Breast epithelium (tissue), 4 donors: ENCODE data around the gene CPN2. TPM values are rescaled to one million over a fixed set of nuclear protein-coding genes. Genes with fewer than 3 reads are reported as not detected.

Source experiments
- DNase-seq, 2 donors: peaks; one replicate each; pipeline ENCODE4 v3.0.0-alpha.2; 2019; ENCODE audit warnings: low spot score in 2 of 2
- H3K27ac ChIP-seq, 2 donors: fragments of 200-600 bp; sonication (generic) in 1 of 2; one replicate each; pipeline ENCODE4 v1.5.1; 2016 to 2019; ENCODE audit warnings: mild to moderate bottlenecking in 1 of 2
- H3K27me3 ChIP-seq, 2 donors: fragments of 200-600 bp; sonication (generic) in 1 of 2; one replicate each; pipeline versions ENCODE4 v1.5.1 to v1.6.0; 2017 to 2019; ENCODE audit warnings: control low read depth in 1 of 2, mild to moderate bottlenecking in 1 of 2
- H3K36me3 ChIP-seq: fragments of 200-600 bp; one replicate; pipeline ENCODE4 v1.5.1; 2019
- H3K4me1 ChIP-seq, 2 donors: fragments of 200-600 bp; sonication (generic); one replicate each; pipeline ENCODE4 v1.5.1; 2016 to 2019; ENCODE audit warnings: control low read depth in 1 of 2
- H3K4me3 ChIP-seq, 3 donors: fragments of 200-600 bp; sonication (generic); 1 replicate in 2 of 3; 2 replicates in 1 of 3; pipeline ENCODE4 v1.5.1; 2016 to 2019; ENCODE audit warnings: mild to moderate bottlenecking in 3 of 3, moderate library complexity in 2 of 3
- H3K9me3 ChIP-seq, 2 donors: fragments of 200-600 bp; sonication (generic) in 1 of 2; one replicate each; pipeline ENCODE4 v1.5.1; 2016 to 2019; ENCODE audit warnings: control low read depth in 1 of 2
- POLR2A ChIP-seq: fragments of 450-650 bp; IDR thresholded peaks from one replicate; pipeline ENCODE4 v1.6.1; 2016; ENCODE audit warnings: antibody characterized with exemption, mild to moderate bottlenecking, moderate library complexity
- POLR2AphosphoS5 ChIP-seq, 3 donors: sonication (generic); formaldehyde crosslinking; IDR thresholded peaks; one replicate each; pipeline ENCODE4 v1.6.1; 2017; ENCODE audit warnings: antibody characterized with exemption in 3 of 3
- intact Hi-C: fragments of 100-400 bp; cut with DNase I; formaldehyde crosslinking; loops from one replicate; pipeline ENCODE4 v1.15.1; 2023; ENCODE audit warnings: low total_unique reads
- total RNA-seq, 3 donors: library from RNA; depleted of rRNA; stranded (reverse); fragments of >200 nt; gene quantifications; one replicate each; pipeline ENCODE4 v1.1.0, GENCODE V29; 2016
- TF ChIP-seq, protein P1 (sequence below), 3 donors: fragments of 450-650 bp; IDR thresholded peaks; one replicate each; pipeline ENCODE4 v1.5.1; 2016 to 2017; ENCODE audit warnings: antibody characterized with exemption in 3 of 3, mild to moderate bottlenecking in 3 of 3, moderate library complexity in 3 of 3

Gene CPN2
- total RNA-seq, 3 donors from 2014 or later: 0.16 TPM; not detected in 2

DNA sequence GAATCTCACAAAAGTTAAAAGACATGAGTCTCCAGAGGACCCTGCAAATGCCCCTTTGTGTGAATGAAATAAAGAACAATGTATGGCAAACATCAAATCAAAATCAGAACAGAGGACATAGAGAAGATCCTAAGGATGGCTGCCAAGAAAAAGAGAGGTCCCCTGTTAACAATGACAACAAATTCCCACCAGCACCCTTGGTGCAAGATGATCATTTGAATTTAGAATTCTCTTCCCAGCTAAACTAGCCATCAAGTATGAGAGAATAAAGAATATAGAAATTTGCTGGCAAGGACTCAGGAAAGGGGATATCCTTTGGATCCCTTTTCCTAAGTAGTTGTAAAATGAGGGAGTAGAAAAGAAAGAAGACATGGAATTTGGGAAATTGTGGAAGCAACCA lies 39.7 kb upstream of the CPN2 start:
- DNase-seq: no peak
- Histone ChIP-seq H3K27me3 (no peaks in the 10 kb centered on the region), H3K36me3 (no peaks in the 10 kb centered on the region), H3K9me3 (peaks cover 0 to 7% of the 10 kb centered on the region in 2 donors), H3K4me3 (no peak overlapping the region), H3K4me1 (no peaks in the 10 kb centered on the region), H3K27ac (no peak overlapping the region)
- TF ChIP-seq POLR2A: no peak
- TF ChIP-seq, protein P1, sequence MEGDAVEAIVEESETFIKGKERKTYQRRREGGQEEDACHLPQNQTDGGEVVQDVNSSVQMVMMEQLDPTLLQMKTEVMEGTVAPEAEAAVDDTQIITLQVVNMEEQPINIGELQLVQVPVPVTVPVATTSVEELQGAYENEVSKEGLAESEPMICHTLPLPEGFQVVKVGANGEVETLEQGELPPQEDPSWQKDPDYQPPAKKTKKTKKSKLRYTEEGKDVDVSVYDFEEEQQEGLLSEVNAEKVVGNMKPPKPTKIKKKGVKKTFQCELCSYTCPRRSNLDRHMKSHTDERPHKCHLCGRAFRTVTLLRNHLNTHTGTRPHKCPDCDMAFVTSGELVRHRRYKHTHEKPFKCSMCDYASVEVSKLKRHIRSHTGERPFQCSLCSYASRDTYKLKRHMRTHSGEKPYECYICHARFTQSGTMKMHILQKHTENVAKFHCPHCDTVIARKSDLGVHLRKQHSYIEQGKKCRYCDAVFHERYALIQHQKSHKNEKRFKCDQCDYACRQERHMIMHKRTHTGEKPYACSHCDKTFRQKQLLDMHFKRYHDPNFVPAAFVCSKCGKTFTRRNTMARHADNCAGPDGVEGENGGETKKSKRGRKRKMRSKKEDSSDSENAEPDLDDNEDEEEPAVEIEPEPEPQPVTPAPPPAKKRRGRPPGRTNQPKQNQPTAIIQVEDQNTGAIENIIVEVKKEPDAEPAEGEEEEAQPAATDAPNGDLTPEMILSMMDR (IDR thresholded peaks at IDR 0.05): no peak
- TF ChIP-seq POLR2AphosphoS5 (IDR thresholded peaks at IDR 0.05): no peak
- intact Hi-C loops: no loop called here

DNA sequence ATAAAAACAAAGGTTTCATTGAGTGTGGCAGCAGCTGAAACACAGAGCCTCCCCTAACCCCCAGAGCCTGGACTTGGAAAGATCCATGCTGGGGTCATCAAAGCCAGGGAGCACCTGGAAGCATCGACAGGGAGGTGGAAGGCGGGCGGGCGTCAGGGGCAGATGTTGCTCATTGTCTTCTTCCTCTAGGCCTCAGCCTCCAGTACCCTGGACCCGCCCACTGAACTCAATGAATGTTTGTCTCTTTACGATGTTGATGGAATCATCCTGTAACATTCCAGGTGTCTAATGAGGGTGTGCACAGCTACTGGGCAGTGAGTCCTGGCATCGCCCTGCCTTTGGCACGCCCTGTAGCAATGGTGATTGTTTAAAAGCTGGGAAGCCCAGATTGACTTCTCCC lies 38.1 kb upstream of the CPN2 start:
- Histone ChIP-seq H3K27me3 (no peaks in the 10 kb centered on the region), H3K36me3 (no peaks in the 10 kb centered on the region), H3K4me3 (no peak overlapping the region), H3K27ac (no peak overlapping the region), H3K9me3 (peaks cover 0 to 7% of the 10 kb centered on the region in 2 donors), H3K4me1 (no peaks in the 10 kb centered on the region)
- intact Hi-C loops: no loop called here
- no peak for DNase-seq
- TF ChIP-seq POLR2AphosphoS5 (IDR thresholded peaks at IDR 0.05) (no peak), POLR2A (no peak)
- TF ChIP-seq, protein P1 (IDR thresholded peaks at IDR 0.05): no peak

DNA sequence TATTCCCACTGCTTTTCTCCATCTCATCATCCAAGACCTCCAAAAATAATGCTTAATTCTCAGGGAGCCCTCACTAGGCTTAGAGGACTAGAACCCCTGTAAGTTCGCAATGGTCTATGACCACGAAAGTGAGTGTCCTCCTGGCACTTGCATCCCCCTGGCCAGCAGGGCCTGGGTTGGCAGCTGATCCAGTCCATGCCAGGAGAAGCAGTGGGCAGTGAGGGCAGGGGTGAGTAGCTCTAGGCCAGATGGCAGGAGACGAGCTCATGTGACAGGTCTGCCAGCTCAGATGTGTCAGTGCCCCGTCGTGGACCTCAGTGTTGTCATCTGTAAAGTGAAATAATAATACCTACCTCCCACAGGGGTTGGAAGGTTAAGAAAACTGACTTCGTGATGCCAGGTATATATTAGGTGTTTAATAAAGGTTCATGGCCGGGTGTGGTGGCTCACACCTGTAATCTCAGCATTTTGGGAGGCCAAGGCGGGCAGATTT lies 36.8 kb upstream of the CPN2 start:
- no peak for TF ChIP-seq POLR2AphosphoS5 (IDR thresholded peaks at IDR 0.05)
- TF ChIP-seq, protein P1 (IDR thresholded peaks at IDR 0.05): no peak
- TF ChIP-seq POLR2A: no peak
- no peak overlapping the region for H3K27ac ChIP-seq

DNA sequence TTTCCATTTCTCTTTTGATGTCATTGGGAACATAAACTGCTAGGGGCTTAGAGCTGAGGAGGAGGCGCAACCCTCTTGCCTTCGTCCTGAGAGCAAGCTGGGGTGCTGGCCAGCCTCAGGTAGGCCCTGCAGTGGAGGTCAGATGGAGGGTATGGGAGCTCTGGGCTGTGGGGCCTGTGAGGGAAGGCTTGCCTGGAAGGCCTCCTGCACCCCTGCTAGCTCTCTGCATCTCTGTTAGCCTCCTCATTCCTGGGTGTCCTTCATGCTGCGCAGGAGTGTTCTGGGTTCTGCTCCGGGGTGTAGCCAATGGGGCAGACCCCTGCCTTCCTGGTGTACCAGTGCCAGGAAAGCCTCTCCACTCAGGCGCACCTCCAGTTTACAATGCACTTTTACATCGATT lies 36.1 kb upstream of the CPN2 start:
- H3K27ac ChIP-seq: no peak overlapping the region
- H3K36me3 ChIP-seq: no peaks in the 10 kb centered on the region
- DNase-seq: no peak
- no peaks in the 10 kb centered on the region for H3K4me1 ChIP-seq
- H3K27me3 ChIP-seq: no peaks in the 10 kb centered on the region
- peaks cover 0 to 7% of the 10 kb centered on the region in 2 donors for H3K9me3 ChIP-seq
- H3K4me3 ChIP-seq: no peak overlapping the region
- TF ChIP-seq POLR2A (no peak), POLR2AphosphoS5 (IDR thresholded peaks at IDR 0.05) (no peak)
- TF ChIP-seq, protein P1 (IDR thresholded peaks at IDR 0.05): no peak
- intact Hi-C loops: no loop called here

More for the DNA sequence above, 36.8 kb upstream of the CPN2 start:
- Histone ChIP-seq H3K4me3 (no peak overlapping the region), H3K9me3 (peaks cover 0 to 7% of the 10 kb centered on the region in 2 donors), H3K36me3 (no peaks in the 10 kb centered on the region), H3K27me3 (no peaks in the 10 kb centered on the region), H3K4me1 (no peaks in the 10 kb centered on the region)
- intact Hi-C loops: no loop called here
- DNase-seq: no peak

DNA sequence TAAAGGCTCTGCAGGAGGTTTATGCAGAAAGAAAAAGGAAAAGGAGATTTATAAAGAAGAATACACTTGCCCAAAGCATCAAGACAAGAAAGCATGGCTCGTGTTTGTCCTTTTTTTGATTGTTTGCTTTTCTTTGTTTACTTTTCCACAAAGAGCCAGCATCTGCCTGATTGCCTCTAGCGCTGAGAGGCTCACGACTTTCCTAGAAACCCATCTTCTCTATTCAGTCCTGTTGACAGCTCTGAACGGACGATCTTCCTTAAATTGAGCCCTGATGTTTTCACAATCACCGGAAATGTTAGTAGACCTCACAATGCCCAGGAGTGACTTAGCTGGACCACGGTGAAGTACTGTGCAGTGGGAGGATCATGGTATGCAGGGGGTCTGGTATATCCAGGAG lies 35.5 kb upstream of the CPN2 start:
- no peak overlapping the region for H3K4me3 ChIP-seq
- H3K9me3 ChIP-seq: peaks cover 0 to 7% of the 10 kb centered on the region in 2 donors
- no peak overlapping the region for H3K27ac ChIP-seq
- intact Hi-C loops: no loop called here
- H3K4me1 ChIP-seq: no peaks in the 10 kb centered on the region
- TF ChIP-seq POLR2AphosphoS5 (IDR thresholded peaks at IDR 0.05): no peak
- TF ChIP-seq POLR2A: no peak
- TF ChIP-seq, protein P1 (IDR thresholded peaks at IDR 0.05): no peak
- H3K36me3 ChIP-seq: no peaks in the 10 kb centered on the region
- H3K27me3 ChIP-seq: no peaks in the 10 kb centered on the region
- DNase-seq: no peak
